OCI-LY1 (cell line): Measurements from ENCODE around the gene TRAF3IP3.

Experiments
- H2AFZ ChIP-seq: fragments of 200-600 bp; sonication (generic), shearing (Covaris generic); 2 replicates; pipeline ENCODE4 v1.6.0; 2014; ENCODE audit warnings: antibody characterized with exemption, mild to moderate bottlenecking, low read length
- H3F3A ChIP-seq: fragments of 200-600 bp; sonication (generic), shearing (Covaris generic); 2 replicates; pipeline ENCODE4 v1.6.0; 2014; ENCODE audit warnings: mild to moderate bottlenecking, antibody characterized with exemption, low read length, moderate library complexity; ENCODE audit not compliant: insufficient read depth
- H3K27ac ChIP-seq: fragments of 200-600 bp; sonication (generic); 2 replicates; pipeline ENCODE4 v1.5.1; 2014; ENCODE audit warnings: low read length, mixed run types, mild to moderate bottlenecking, low read depth; ENCODE audit not compliant: poor library complexity, severe bottlenecking
- H3K27me3 ChIP-seq: fragments of 200-600 bp; sonication (generic); 2 replicates; pipeline ENCODE4 v1.6.0; 2014; ENCODE audit warnings: antibody characterized with exemption, mild to moderate bottlenecking, low read length, moderate library complexity; ENCODE audit not compliant: insufficient read depth
- H3K36me3 ChIP-seq: fragments of 200-600 bp; sonication (generic); 2 replicates; pipeline ENCODE4 v1.6.1; 2014; ENCODE audit warnings: mild to moderate bottlenecking, antibody characterized with exemption, low read length, moderate library complexity, mixed read lengths; ENCODE audit not compliant: insufficient read depth
- H3K4me1 ChIP-seq: fragments of 200-600 bp; sonication (generic); 2 replicates; pipeline ENCODE4 v1.5.1; 2014; ENCODE audit warnings: mild to moderate bottlenecking, low read length, moderate library complexity; ENCODE audit not compliant: insufficient read depth, severe bottlenecking
- H3K4me2 ChIP-seq: fragments of 200-600 bp; sonication (generic), shearing (Covaris generic); 2 replicates; pipeline ENCODE4 v1.6.1; 2014; ENCODE audit warnings: low read length
- H3K4me3 ChIP-seq: fragments of 200-600 bp; sonication (generic); 2 replicates; pipeline ENCODE4 v1.5.1; 2014; ENCODE audit warnings: low read length, low read depth, mild to moderate bottlenecking, mixed read lengths; ENCODE audit not compliant: poor library complexity, severe bottlenecking
- H3K79me2 ChIP-seq: fragments of 200-600 bp; shearing (Covaris generic); 2 replicates; pipeline ENCODE4 v1.6.1; 2016; ENCODE audit warnings: mixed run types, low read length, mixed read lengths; ENCODE audit not compliant: insufficient read depth
- H3K9ac ChIP-seq: fragments of 200-600 bp; sonication (generic), shearing (Covaris generic); 2 replicates; pipeline ENCODE4 v1.6.1; 2014; ENCODE audit warnings: mild to moderate bottlenecking, low read length, mixed read lengths
- H3K9me2 ChIP-seq: fragments of 200-600 bp; sonication (generic), shearing (Covaris generic); 2 replicates; pipeline ENCODE4 v1.6.1; 2014; ENCODE audit warnings: low read depth, mild to moderate bottlenecking, low read length, mixed read lengths
- H3K9me3 ChIP-seq: fragments of 200-600 bp; shearing (Covaris generic); 2 replicates; pipeline ENCODE4 v1.6.1; 2014; ENCODE audit warnings: low read length, mixed read lengths
- H4K20me1 ChIP-seq: fragments of 200-600 bp; sonication (generic), shearing (Covaris generic); 2 replicates; pipeline ENCODE4 v1.6.0; 2016; ENCODE audit warnings: mild to moderate bottlenecking, low read length; ENCODE audit not compliant: insufficient read depth
- EZH2 ChIP-seq: fragments of 200-600 bp; sonication (generic), shearing (Covaris generic); IDR thresholded peaks from 2 replicates; pipeline ENCODE4 v1.8.0; 2017; ENCODE audit warnings: borderline replicate concordance, mixed run types, mild to moderate bottlenecking, antibody characterized with exemption, low read length, moderate library complexity, mixed read lengths
- TF ChIP-seq, protein P1 (sequence below): fragments of 200-600 bp; sonication (generic), shearing (Covaris generic); IDR thresholded peaks from 2 replicates; pipeline ENCODE4 v1.5.1; 2017; ENCODE audit warnings: mild to moderate bottlenecking, antibody characterized with exemption, low read length, moderate library complexity, mixed read lengths

The TRAF3IP3 gene

GRCh38 chr1:209815931-209816341 is 60.1 kb downstream of the TRAF3IP3 start:
- Histone ChIP-seq H4K20me1 (no peaks in the 10 kb centered on the region), H3K4me3 (no peak overlapping the region), H3K36me3 (no peaks in the 10 kb centered on the region), H3K9ac (no peak overlapping the region), H2AFZ (no peak overlapping the region), H3F3A (no peaks in the 10 kb centered on the region), H3K79me2 (no peaks in the 10 kb centered on the region), H3K27me3 (no peaks in the 10 kb centered on the region), H3K4me2 (no peak overlapping the region), H3K9me2 (no peaks in the 10 kb centered on the region), H3K4me1 (no peaks in the 10 kb centered on the region), H3K9me3 (no peaks in the 10 kb centered on the region), H3K27ac (no peak overlapping the region)
- no peak for TF ChIP-seq EZH2
- TF ChIP-seq, protein P1, sequence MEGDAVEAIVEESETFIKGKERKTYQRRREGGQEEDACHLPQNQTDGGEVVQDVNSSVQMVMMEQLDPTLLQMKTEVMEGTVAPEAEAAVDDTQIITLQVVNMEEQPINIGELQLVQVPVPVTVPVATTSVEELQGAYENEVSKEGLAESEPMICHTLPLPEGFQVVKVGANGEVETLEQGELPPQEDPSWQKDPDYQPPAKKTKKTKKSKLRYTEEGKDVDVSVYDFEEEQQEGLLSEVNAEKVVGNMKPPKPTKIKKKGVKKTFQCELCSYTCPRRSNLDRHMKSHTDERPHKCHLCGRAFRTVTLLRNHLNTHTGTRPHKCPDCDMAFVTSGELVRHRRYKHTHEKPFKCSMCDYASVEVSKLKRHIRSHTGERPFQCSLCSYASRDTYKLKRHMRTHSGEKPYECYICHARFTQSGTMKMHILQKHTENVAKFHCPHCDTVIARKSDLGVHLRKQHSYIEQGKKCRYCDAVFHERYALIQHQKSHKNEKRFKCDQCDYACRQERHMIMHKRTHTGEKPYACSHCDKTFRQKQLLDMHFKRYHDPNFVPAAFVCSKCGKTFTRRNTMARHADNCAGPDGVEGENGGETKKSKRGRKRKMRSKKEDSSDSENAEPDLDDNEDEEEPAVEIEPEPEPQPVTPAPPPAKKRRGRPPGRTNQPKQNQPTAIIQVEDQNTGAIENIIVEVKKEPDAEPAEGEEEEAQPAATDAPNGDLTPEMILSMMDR: no peak

- no peak for TF ChIP-seq EZH2
- TF ChIP-seq, protein P1: no peak
- H3F3A ChIP-seq: no peaks in the 10 kb centered on the region
- H3K9me3 ChIP-seq: no peaks in the 10 kb centered on the region
- H3K4me2 ChIP-seq: no peak overlapping the region
- H3K36me3 ChIP-seq: no peaks in the 10 kb centered on the region
- H3K27me3 ChIP-seq: no peaks in the 10 kb centered on the region
- no peaks in the 10 kb centered on the region for H4K20me1 ChIP-seq
- H2AFZ ChIP-seq: no peak overlapping the region
- H3K9ac ChIP-seq: no peak overlapping the region
- no peaks in the 10 kb centered on the region for H3K4me1 ChIP-seq
- H3K79me2 ChIP-seq: no peaks in the 10 kb centered on the region
- no peak overlapping the region for H3K27ac ChIP-seq
- no peaks in the 10 kb centered on the region for H3K9me2 ChIP-seq
- no peak overlapping the region for H3K4me3 ChIP-seq
These were observed 61.1 kb downstream of the TRAF3IP3 start for GRCh38 chr1:209816923-209817322.

GRCh38 chr1:209817691-209818090 is 61.8 kb downstream of the TRAF3IP3 start:
- Histone ChIP-seq H2AFZ (no peak overlapping the region), H3K79me2 (no peaks in the 10 kb centered on the region), H3K9me3 (no peaks in the 10 kb centered on the region), H3K9ac (no peak overlapping the region), H3K36me3 (no peaks in the 10 kb centered on the region), H3K4me2 (no peak overlapping the region), H4K20me1 (no peaks in the 10 kb centered on the region), H3K4me3 (no peak overlapping the region), H3K4me1 (peaks cover under 1% of the 10 kb centered on the region), H3K27ac (no peak overlapping the region), H3K9me2 (no peaks in the 10 kb centered on the region), H3F3A (no peaks in the 10 kb centered on the region), H3K27me3 (no peaks in the 10 kb centered on the region)
- no peak for TF ChIP-seq EZH2
- TF ChIP-seq, protein P1: no peak
